NT2/D1 (cell line): Measurements from ENCODE around the gene ARFGEF3.

Experiments
- DNase-seq: peaks from one replicate; pipeline ENCODE4 v3.0.0-alpha.2; 2011; ENCODE audit warnings: low read depth, low spot score
- H3K27me3 ChIP-seq: 2 replicates; pipeline ENCODE4 v1.6.0; 2011; ENCODE audit warnings: mild to moderate bottlenecking; ENCODE audit not compliant: insufficient read length, insufficient read depth
- H3K36me3 ChIP-seq: 2 replicates; pipeline ENCODE4 v1.6.1; 2011; ENCODE audit warnings: mild to moderate bottlenecking, low read length, mixed read lengths; ENCODE audit not compliant: insufficient read depth, insufficient read length
- H3K4me1 ChIP-seq: 2 replicates; pipeline ENCODE4 v1.5.1; 2011; ENCODE audit not compliant: insufficient read depth, insufficient read length
- H3K4me3 ChIP-seq: 2 replicates; pipeline ENCODE4 v1.5.1; 2011; ENCODE audit warnings: low read depth; ENCODE audit not compliant: insufficient read length
- H3K9ac ChIP-seq: 2 replicates; pipeline ENCODE4 v1.6.0; 2011; ENCODE audit warnings: low read depth; ENCODE audit not compliant: insufficient read length
- H3K9me3 ChIP-seq: 2 replicates; pipeline ENCODE4 v1.5.1; 2011; ENCODE audit warnings: mild to moderate bottlenecking, low read length; ENCODE audit not compliant: insufficient read depth
- SUZ12 ChIP-seq: IDR thresholded peaks from 2 replicates; pipeline ENCODE4 v1.6.1; 2011; ENCODE audit not compliant: insufficient read length, insufficient read depth; ENCODE audit errors: extremely low read depth
- YY1 ChIP-seq: IDR thresholded peaks from 2 replicates; pipeline ENCODE4 v1.6.1; 2011; ENCODE audit not compliant: insufficient read length, insufficient read depth
- ZNF274 ChIP-seq: IDR thresholded peaks from 2 replicates; pipeline ENCODE4 v1.6.1; 2011; ENCODE audit warnings: mild to moderate bottlenecking, low read depth, low read length

Gene ARFGEF3

DNA sequence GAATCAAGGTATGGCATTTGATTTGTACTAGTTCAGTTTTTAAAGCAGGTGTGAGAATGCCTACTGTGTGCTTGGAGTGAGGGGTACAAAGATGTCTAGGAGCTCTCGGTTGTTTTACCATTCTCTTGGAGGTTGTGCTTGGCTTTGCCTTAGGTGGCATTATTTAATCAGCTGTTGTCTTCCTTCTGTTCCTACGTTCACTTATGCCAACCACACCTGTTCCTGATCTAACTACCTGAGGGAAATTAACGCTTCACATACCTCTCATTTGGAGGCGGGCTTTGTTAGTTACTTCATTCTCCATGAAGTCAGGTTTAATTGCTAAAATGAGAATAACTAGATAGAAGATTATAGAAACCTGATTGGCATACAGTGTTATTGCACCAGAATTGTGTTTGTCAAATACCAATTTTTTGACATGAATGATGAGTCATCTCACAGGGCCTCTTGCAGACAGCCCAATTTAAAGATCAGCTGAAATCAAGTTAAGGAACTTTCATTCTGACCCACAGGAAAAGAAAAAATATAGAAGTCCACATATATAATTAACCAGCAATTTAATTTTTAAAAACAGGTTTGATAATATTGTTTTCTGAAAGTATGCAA is 81.4 kb downstream of the ARFGEF3 start:
- Histone ChIP-seq H3K4me3 (no peak overlapping the region), H3K4me1 (no peaks in the 10 kb centered on the region), H3K27me3 (no peaks in the 10 kb centered on the region), H3K9ac (no peak overlapping the region), H3K9me3 (no peaks in the 10 kb centered on the region), H3K36me3 (no peaks in the 10 kb centered on the region)
- no peak for DNase-seq
- no peak for TF ChIP-seq YY1
- no peak for TF ChIP-seq ZNF274
- no peak for TF ChIP-seq SUZ12

DNA sequence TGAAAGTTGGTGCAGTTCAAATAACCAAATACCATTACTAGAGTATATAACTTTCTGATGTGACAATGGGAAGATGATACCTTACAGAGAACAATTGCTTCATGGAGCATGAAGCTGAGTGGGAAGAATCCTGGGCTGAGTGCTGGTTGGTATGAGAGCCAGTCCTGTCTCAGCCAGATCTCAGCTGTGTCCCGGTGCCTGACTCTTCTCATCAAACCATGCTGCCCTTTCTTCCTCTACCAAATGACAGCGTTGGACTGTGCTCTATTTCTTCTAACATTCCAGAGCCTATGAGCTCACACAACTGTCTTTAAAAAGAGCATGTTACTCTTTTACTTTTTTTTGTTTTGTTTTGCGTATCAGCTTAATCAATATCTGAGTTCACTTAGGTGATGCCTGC is 84.0 kb downstream of the ARFGEF3 start:
- Histone ChIP-seq H3K36me3 (no peaks in the 10 kb centered on the region), H3K4me3 (no peak overlapping the region), H3K9me3 (no peaks in the 10 kb centered on the region), H3K27me3 (no peaks in the 10 kb centered on the region), H3K4me1 (no peaks in the 10 kb centered on the region), H3K9ac (no peak overlapping the region)
- TF ChIP-seq YY1, result no peak
- TF ChIP-seq SUZ12, result no peak
- no peak for TF ChIP-seq ZNF274
- DNase-seq, result no peak

DNA sequence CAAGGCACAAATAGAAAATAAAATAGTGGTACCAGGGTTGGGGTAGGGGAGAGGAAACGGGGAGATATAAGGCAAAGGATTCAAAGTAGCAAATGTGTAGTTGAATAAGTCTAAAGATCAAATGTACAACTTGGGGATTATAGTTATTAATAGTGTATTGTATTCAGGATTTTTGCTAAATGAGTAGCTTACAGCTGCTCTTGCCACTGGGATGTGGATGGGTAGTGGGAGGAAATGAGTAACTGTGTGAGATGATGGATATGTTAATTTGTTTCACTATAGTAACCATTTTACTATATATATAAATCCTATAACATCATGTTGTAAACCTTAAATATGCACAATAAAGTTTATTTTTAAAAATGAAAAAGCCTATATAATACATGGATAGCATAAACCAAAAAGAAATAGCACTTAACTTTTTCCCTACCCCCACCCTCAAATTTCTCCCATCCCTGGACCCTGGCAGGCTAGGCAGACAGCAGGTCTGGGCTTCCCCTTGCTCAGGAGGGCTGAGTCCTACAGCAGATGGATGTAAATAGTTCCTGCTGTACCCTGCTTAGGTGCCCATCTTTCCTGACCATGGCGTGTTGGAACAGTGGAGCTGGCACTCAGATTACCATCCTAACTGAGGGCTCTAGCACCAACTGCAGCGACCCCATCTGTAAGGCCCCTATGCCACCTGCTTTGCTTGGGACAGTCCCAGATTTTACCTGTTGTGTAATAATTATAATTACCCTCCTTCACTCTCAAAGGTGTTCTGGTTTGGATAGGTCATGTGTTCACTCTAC is 85.1 kb downstream of the ARFGEF3 start:
- Histone ChIP-seq H3K4me1 (no peaks in the 10 kb centered on the region), H3K4me3 (no peak overlapping the region), H3K36me3 (no peaks in the 10 kb centered on the region), H3K9ac (no peak overlapping the region), H3K9me3 (no peaks in the 10 kb centered on the region), H3K27me3 (no peaks in the 10 kb centered on the region)
- no peak for DNase-seq
- TF ChIP-seq ZNF274 (no peak), YY1 (no peak), SUZ12 (no peak)

DNA sequence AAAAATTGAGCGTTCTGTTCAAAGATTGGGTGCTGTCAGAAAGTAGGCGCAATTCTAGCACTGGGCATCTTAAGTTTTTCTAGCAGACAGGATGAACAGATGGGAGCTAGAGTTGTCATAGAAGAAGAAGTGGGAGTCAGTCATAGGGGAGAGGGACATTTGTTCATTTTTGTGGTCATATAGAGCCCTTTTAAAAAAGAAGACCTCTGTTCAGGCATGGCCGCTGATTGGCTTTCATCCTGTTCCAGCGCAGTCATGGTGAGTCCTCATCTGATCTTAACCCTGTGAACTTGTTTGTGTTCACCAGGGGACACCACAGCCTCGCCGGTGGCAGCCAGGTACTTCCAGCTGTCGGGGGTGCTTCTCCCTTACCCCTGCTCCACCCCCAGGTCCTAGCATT is 86.3 kb downstream of the ARFGEF3 start:
- DNase-seq, result no peak

DNA sequence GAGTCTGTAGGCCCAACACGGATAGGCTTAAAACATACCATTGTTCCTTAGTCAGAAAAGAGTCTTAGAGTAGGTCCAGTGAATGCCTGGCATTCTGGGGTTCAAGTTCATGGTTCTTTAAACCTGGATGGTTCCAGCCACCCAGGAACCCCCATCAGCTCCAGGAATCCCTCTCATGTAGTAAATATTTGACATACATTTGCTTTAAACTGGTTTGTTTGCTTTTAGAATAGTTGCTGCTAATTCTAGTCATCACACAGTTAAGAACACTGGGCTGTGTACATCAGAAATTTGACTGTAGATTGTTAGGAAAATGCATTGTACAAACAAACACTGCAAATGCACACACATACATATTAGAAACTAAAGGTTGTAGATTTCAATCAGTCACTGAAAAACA is 87.1 kb downstream of the ARFGEF3 start:
- Histone ChIP-seq H3K9me3 (no peaks in the 10 kb centered on the region), H3K36me3 (no peaks in the 10 kb centered on the region), H3K9ac (no peak overlapping the region), H3K27me3 (no peaks in the 10 kb centered on the region), H3K4me3 (no peak overlapping the region), H3K4me1 (no peaks in the 10 kb centered on the region)
- no peak for DNase-seq
- TF ChIP-seq ZNF274 (no peak), YY1 (no peak), SUZ12 (no peak)

More for the DNA sequence above, 86.3 kb downstream of the ARFGEF3 start:
- H3K4me3 ChIP-seq, result no peak overlapping the region
- H3K36me3 ChIP-seq, result no peaks in the 10 kb centered on the region
- TF ChIP-seq SUZ12 (no peak), YY1 (no peak), ZNF274 (no peak)
- H3K9ac ChIP-seq, result no peak overlapping the region
- no peaks in the 10 kb centered on the region for H3K9me3 ChIP-seq
- H3K27me3 ChIP-seq, result no peaks in the 10 kb centered on the region
- H3K4me1 ChIP-seq, result no peaks in the 10 kb centered on the region

DNA sequence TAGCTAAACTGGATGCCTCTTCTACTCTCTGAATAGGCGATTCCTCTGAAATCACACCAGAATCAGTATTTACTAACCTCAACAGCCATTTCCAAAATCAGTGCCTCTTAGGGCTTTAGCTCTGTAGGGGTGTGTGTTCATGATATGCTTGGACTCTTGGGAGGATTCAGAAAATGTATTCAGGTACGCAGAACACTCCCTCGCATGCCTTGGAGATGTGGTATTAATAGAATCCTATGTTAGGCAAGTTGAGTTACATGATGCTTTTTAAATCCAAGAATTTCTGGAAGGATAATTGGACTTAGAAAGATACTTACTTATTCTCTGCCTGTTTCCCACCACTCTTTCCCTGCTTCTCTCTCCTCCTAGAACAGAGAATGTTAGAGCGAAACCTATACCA is 88.3 kb downstream of the ARFGEF3 start:
- TF ChIP-seq YY1 (no peak), SUZ12 (no peak), ZNF274 (no peak)
- Histone ChIP-seq H3K4me1 (no peaks in the 10 kb centered on the region), H3K4me3 (no peak overlapping the region), H3K9ac (no peak overlapping the region), H3K27me3 (no peaks in the 10 kb centered on the region), H3K9me3 (no peaks in the 10 kb centered on the region), H3K36me3 (no peaks in the 10 kb centered on the region)
- DNase-seq, result no peak

DNA sequence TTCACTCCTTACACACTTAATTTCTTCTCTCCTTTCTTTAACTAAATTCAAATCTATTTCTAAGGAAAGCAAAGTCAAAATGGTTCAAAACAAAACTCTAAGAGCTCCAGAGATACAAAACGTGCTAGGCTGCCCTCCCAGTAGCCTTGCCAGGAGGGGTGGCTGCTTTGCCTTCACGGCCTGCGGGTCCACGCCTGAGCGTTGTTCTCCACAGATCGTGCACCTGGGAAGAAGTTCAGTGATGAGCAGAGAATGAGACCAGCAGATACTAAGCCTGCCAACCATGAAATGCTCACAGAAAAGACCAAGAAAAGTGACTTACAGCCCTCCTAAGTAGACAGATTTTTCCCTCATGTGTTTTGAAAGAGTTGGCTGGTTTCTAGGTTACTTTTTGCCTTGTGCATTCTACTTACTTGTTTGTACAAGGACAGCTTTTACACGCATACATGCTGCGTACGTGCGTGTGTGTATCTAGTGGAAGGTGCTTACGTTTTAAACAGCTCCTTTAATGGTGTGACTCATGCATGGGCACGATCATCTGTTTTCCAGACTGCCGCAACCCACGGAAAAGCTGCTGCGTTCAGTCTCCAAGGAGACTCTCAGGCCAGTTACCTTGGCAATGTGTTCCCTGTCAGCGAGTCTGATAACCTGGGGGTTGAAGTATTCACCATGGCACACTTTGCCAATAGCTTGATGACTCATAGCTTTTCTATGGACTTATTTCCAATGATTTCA is 88.9 kb downstream of the ARFGEF3 start:
- H3K27me3 ChIP-seq, result no peaks in the 10 kb centered on the region
- no peak overlapping the region for H3K4me3 ChIP-seq
- no peak for TF ChIP-seq SUZ12
- no peak for TF ChIP-seq YY1
- no peak for TF ChIP-seq ZNF274
- H3K9ac ChIP-seq, result no peak overlapping the region
- no peaks in the 10 kb centered on the region for H3K9me3 ChIP-seq
- no peak for DNase-seq
- no peaks in the 10 kb centered on the region for H3K4me1 ChIP-seq
- no peaks in the 10 kb centered on the region for H3K36me3 ChIP-seq
